Measurements from ENCODE around the gene MYLIP. TPM values are rescaled to one million over a fixed set of nuclear protein-coding genes. Genes with fewer than 3 reads are reported as not detected.

MYLIP gene
- total RNA-seq, 1 experiment from 2014 or later = 27.0 TPM

DNA sequence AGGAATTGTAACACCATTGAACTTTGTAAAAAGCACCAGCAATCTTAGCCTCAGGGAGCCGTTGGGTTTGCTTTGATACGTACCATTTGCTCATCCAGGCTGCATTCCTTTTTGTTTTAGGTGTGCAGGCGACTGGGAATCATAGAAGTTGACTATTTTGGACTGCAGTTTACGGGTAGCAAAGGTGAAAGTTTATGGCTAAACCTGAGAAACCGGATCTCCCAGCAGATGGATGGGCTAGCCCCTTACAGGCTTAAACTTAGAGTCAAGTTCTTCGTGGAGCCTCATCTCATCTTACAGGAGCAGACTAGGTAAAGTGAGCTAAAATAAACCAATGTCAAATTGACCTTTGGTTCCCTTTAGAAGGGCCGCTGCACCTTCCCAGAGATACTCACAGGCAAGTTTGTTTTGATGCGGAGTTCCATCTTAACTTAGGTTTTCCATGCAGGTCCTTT is 1.6 kb downstream of the MYLIP start:
- H3K23ac ChIP-seq (ENCODE audit: insufficient read length, low read depth, low read length) = no peak overlapping the region
- no peak overlapping the region for H2BK20ac ChIP-seq (ENCODE audit: low read depth, low read length, poor library complexity, severe bottlenecking)
- H4K91ac ChIP-seq (ENCODE audit: insufficient read length, low read depth, low read length) = no peak overlapping the region
- peaks cover 12% of the 10 kb centered on the region for H3K23me2 ChIP-seq (ENCODE audit: insufficient read length, low read depth, low read length, poor library complexity, severe bottlenecking)
- H3K4me1 Mint-ChIP-seq = peaks cover 37 to 42% of the 10 kb centered on the region in 2 experiments
- H2BK5ac ChIP-seq (ENCODE audit: insufficient read length, low read length) = no peak overlapping the region
- H3K4me3 Mint-ChIP-seq = peak overlapping the region; percentile 93 to 95
- H3K79me1 ChIP-seq (ENCODE audit: insufficient read depth, low read depth, low read length, poor library complexity, severe bottlenecking) = no peaks in the 10 kb centered on the region
- H3K9ac ChIP-seq (ENCODE audit: extremely low read depth, insufficient read length, low read length) = peak overlapping the region; percentile 52
- H3K27me3 ChIP-seq (ENCODE audit: insufficient read depth, low read length) = no peaks in the 10 kb centered on the region
- H2BK15ac ChIP-seq (ENCODE audit: low read depth, low read length) = no peak overlapping the region
- no CpG with 5 or more reads among the region's 8 CpGs for WGBS (ENCODE audit: extremely low coverage, insufficient read length, low lambda C conversion rate)
- H3T11ph ChIP-seq (ENCODE audit: low read length) = no peak overlapping the region
- H3K56ac ChIP-seq (ENCODE audit: insufficient read length, low read depth, low read length) = no peak overlapping the region
- H4K20me1 ChIP-seq (ENCODE audit: control insufficient read depth, insufficient read depth, insufficient read length) = no peaks in the 10 kb centered on the region
- TF ChIP-seq, protein P1, sequence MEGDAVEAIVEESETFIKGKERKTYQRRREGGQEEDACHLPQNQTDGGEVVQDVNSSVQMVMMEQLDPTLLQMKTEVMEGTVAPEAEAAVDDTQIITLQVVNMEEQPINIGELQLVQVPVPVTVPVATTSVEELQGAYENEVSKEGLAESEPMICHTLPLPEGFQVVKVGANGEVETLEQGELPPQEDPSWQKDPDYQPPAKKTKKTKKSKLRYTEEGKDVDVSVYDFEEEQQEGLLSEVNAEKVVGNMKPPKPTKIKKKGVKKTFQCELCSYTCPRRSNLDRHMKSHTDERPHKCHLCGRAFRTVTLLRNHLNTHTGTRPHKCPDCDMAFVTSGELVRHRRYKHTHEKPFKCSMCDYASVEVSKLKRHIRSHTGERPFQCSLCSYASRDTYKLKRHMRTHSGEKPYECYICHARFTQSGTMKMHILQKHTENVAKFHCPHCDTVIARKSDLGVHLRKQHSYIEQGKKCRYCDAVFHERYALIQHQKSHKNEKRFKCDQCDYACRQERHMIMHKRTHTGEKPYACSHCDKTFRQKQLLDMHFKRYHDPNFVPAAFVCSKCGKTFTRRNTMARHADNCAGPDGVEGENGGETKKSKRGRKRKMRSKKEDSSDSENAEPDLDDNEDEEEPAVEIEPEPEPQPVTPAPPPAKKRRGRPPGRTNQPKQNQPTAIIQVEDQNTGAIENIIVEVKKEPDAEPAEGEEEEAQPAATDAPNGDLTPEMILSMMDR (conservative IDR thresholded peaks at IDR 0.05) = no peak
- peaks cover 0 to 2% of the 10 kb centered on the region in 2 experiments; a peak in 1 of 5 replicates for H3K9me3 Mint-ChIP-seq
- no peak overlapping the region for H3K18ac ChIP-seq (ENCODE audit: insufficient read length, low read depth, low read length)
- DNase-seq = no peak
- peaks cover 16% of the 10 kb centered on the region; the same call in 1 of the 2 replicates for H3K79me2 ChIP-seq (ENCODE audit: insufficient read depth, low read length)
- peak overlapping the region; percentile 74 for H3K4me2 ChIP-seq (ENCODE audit: insufficient read depth, insufficient read length, low read length)
- peaks cover 6% of the 10 kb centered on the region for H3K27me3 Mint-ChIP-seq (ENCODE audit: low read depth)
- H3K27ac ChIP-seq (ENCODE audit: insufficient read length, low read depth, low read length) = no peak overlapping the region
- no peak overlapping the region for H3K4ac ChIP-seq (ENCODE audit: low read depth, low read length)
- no peaks in the 10 kb centered on the region for H3K9me3 ChIP-seq (ENCODE audit: control insufficient read depth, low read depth, low read length)
- no peak overlapping the region for H3K14ac ChIP-seq (ENCODE audit: insufficient read depth, low read length)
- peak overlapping the region; percentile 85 to 96 (median 90) for H3K27ac Mint-ChIP-seq
- no peak overlapping the region for H2AFZ ChIP-seq (ENCODE audit: low read length)
- no peak overlapping the region for H2BK12ac ChIP-seq (ENCODE audit: insufficient read length, low read depth, low read length)
- no peak overlapping the region for H4K5ac ChIP-seq (ENCODE audit: insufficient read length, low read depth, low read length)
- no peak overlapping the region for H2BK120ac ChIP-seq (ENCODE audit: low read depth, low read length, poor library complexity, severe bottlenecking)
- peaks cover 4% of the 10 kb centered on the region; the same call in 1 of the 2 replicates for H3K4me1 ChIP-seq (ENCODE audit: insufficient read depth, low read length)
- H4K8ac ChIP-seq (replicated peaks; ENCODE audit: insufficient read length, low read depth, low read length) = no peak overlapping the region
- H2AK5ac ChIP-seq (ENCODE audit: insufficient read length, low read length) = no peak overlapping the region
- peaks cover 22 to 37% (median 29%) of the 10 kb centered on the region in 3 experiments for H3K36me3 Mint-ChIP-seq (ENCODE audit: insufficient read depth in 1 of 3, low read depth in 3 of 3)
